Muscle of leg (tissue), 11 donors: ENCODE data around the gene FMN1. TPM values are rescaled to one million over a fixed set of nuclear protein-coding genes. Genes with fewer than 3 reads are reported as not detected.

ENCODE experiments used
- DNase-seq: peaks from one replicate; pipeline ENCODE4 v3.0.0; 2013
- H3K27ac ChIP-seq: one replicate; pipeline ENCODE4 v1.5.1; 2013; ENCODE audit warnings: mild to moderate bottlenecking, low read length, control low read depth
- H3K27me3 ChIP-seq: one replicate; pipeline ENCODE4 v1.6.1; 2013; ENCODE audit warnings: low read length; ENCODE audit not compliant: control insufficient read depth, insufficient read depth
- H3K36me3 ChIP-seq: one replicate; pipeline ENCODE4 v1.6.1; 2013; ENCODE audit warnings: low read length; ENCODE audit not compliant: control insufficient read depth, insufficient read depth
- H3K4me1 ChIP-seq: one replicate; pipeline ENCODE4 v1.6.1; 2013; ENCODE audit warnings: low read length; ENCODE audit not compliant: control insufficient read depth, insufficient read depth
- H3K4me3 ChIP-seq: one replicate; pipeline ENCODE4 v1.5.1; 2013; ENCODE audit warnings: low read length, control low read depth
- H3K9me3 ChIP-seq: replicated peaks from 2 replicates; pipeline ENCODE4 v1.6.1; 2013; ENCODE audit warnings: low read depth, low read length; ENCODE audit not compliant: control insufficient read depth
- WGBS: methylation state at CpG from one replicate; pipeline ENCODE4 v1.1.5; 2013; ENCODE audit warnings: missing lambda C conversion rate; ENCODE audit not compliant: insufficient coverage; 5-methylcytosine and 5-hydroxymethylcytosine counted together
- polyA plus RNA-seq, 8 donors: library from polyadenylated mRNA; unstranded; fragments of 120-200 nt; gene quantifications; one replicate each; pipeline versions ENCODE4 v1.2.1 to v1.2.3, GENCODE V29; 2013; ENCODE audit warnings: inconsistent platforms in 1 of 8, low replicate concordance in 1 of 8; ENCODE audit not compliant: insufficient read length in 8 of 8, insufficient read depth in 1 of 8
- total RNA-seq: library from RNA; stranded (reverse); fragments of 120-200 nt; gene quantifications from one replicate; pipeline ENCODE4 v1.2.4, GENCODE V29; 2013

The FMN1 gene
- total and polyA plus RNA-seq, 9 donors = 0.50 to 3.5 (median 1.0) TPM

DNA sequence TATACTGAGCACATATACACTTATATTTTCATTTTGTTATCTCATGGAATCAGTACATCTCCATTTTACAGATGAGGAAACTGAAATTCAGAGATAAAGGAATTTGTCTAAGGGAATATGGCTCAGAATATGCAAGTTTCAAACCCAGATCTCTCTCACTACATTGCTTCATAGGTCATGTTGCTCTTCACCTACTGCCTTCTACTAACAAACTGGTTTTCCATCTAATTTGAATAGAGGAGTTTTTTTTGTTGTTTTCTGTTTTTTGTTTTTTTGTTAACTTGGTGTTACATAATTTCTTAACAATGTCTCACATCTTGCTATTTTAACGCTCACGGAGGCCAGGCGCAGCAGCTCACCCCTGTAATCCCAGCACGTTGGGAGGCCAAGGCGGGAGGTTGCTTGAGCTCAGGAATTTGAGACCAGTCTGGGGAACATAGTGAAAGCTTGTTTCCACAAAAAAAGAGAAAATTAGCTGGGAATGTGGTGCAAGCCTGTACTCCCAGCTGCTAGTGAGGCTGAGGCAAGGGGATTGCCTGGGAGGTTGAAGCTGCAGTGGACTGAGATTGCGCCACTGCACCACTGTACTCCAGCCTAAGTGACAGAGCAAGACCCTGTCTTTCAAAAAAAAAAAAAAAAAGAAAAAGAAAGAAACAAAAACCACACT is 37.0 kb downstream of the FMN1 start:
- no peak overlapping the region for H3K27ac ChIP-seq
- H3K9me3 ChIP-seq = no peaks in the 10 kb centered on the region
- no peak overlapping the region for H3K4me3 ChIP-seq
- H3K4me1 ChIP-seq = no peaks in the 10 kb centered on the region
- no peaks in the 10 kb centered on the region for H3K27me3 ChIP-seq
- no peak for DNase-seq
- no peaks in the 10 kb centered on the region for H3K36me3 ChIP-seq
- WGBS = 84% methylated on average over 5 of the region's 6 CpGs

DNA sequence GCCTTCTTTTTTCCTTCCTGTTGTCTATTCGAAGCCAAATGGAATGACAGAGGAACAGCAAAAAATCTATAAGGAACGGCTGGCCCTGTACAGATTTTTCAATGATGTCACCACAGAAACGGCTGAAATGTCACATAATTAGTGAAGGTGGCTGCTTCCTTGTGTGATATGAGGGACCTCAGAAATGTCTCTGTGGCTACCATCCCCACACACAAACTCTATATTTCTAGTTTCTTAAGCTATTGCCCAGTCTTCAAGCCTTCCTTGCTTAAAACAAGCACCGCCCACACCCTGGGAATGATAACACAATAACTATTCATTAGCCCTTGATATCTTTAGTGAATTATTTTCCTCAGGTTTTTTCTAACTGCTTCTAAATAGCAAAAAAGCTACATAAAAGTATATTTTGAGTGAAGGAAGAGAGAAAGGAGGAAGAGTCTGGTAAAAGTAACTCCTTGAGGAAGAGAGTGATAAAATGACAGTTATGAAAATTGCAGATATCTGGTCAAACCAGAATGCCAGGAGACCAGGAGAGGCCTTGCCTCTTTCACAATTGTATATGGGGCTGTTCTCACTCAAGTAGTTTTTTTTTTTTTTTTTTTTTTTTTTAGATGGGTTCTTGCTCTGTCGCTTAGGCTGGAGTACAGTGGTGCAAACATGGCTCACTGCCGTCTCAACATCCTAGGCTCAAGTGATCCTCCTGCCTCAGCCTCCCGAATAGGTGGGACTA is 38.7 kb downstream of the FMN1 start:
- H3K27me3 ChIP-seq = no peaks in the 10 kb centered on the region
- no peaks in the 10 kb centered on the region for H3K4me1 ChIP-seq
- 83% methylated on average over 2 of the region's 7 CpGs for WGBS
- no peak overlapping the region for H3K27ac ChIP-seq
- H3K4me3 ChIP-seq = no peak overlapping the region
- no peaks in the 10 kb centered on the region for H3K9me3 ChIP-seq
- DNase-seq = no peak
- H3K36me3 ChIP-seq = no peaks in the 10 kb centered on the region

DNA sequence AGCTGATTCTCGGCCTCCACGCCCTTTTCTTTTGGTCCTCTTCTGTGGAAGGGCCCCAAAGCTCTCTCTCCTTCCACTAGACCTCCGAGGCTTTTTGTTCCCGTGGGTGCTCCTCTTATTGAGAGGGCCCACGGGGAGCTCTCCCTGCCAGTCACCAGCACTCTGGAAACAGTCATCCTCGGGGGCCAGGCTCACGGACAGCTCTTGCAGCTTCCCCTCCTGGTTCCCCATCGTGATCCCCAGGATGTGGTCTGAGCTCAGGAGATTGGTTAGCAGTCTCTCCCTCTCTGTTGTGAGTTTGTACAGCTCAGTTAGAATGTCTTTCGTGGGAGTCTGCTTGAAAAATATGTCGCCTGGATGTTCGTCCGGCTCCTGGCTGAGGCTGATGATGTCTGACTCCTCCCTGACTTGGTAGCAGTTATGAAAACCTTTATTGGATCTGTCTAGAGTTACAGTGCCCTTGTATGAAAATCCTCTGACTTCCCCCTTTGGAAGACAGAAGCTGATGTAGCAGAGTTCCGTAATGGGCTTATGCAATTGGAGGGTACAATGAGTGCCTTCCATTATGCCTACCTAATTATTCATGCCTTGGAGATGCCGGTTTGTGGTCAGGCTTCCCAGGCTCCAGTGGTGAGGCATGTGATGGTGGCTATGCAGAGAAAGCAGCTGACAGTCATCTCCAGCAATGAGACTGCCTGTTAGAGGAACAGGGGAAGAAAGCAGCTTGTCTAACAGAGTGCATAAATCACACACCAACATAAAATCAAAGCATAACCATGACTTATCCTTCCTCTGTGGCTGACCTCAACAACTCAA is 40.0 kb downstream of the FMN1 start:
- Histone ChIP-seq H3K36me3 (no peaks in the 10 kb centered on the region), H3K27ac (no peak overlapping the region), H3K4me3 (no peak overlapping the region), H3K4me1 (no peaks in the 10 kb centered on the region), H3K27me3 (no peaks in the 10 kb centered on the region), H3K9me3 (no peaks in the 10 kb centered on the region)
- peak; percentile 70 for DNase-seq
- 61% methylated on average over 10 of the region's 14 CpGs for WGBS

DNA sequence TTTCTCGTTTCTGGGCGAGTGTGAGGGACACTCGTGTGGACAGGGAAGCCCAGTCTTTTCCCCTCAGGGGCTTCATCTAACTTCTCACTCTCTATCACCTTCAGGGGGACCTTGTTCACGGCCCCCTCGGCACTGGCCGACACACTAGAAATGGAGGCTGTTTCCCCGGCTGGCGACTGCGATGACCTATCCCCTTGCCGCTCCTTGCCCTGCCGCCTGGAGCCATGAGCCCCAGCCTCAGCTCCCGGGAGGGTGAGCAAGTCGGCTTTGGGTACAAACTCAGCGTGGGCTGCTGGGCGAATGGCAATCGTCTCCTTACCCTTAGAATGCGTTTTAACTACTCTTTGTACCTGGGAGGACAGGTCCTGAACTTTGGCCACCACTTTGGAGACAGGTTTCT is 41.0 kb downstream of the FMN1 start:
- Histone ChIP-seq H3K4me1 (no peaks in the 10 kb centered on the region), H3K4me3 (no peak overlapping the region), H3K9me3 (no peaks in the 10 kb centered on the region), H3K36me3 (no peaks in the 10 kb centered on the region), H3K27me3 (no peaks in the 10 kb centered on the region), H3K27ac (no peak overlapping the region)
- no peak for DNase-seq
- WGBS = 92% methylated on average over 17 of the region's 17 CpGs

DNA sequence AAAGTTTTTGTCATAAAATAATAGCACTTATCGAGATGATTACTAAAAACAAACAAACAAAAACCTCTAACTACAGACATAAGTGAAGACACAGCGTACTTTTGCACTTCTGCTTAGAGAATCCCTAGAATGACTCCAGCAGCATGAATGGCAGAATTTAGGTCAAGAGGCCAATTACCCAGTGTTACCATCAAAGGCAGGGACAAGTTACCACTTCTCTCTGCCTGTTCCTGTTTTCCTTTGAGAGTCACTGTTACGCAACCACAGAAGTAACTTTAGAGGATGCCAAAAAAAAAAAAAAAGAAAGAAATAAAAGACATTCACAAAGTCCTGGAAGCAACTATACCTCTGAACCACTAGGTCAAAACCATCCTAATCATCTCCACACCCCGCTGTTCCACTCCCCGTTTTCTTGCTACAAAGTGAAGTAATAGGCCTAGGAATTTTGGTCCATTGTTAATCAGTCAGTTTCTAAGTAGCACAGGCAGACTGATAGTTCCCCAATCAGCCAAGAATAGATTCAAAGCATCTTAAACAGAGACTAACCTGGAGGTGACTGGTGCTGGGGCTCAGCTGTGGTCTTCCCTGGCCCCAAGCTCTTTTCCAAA is 41.9 kb downstream of the FMN1 start:
- Histone ChIP-seq H3K27me3 (peaks cover 4% of the 10 kb centered on the region), H3K4me1 (no peaks in the 10 kb centered on the region), H3K9me3 (no peaks in the 10 kb centered on the region), H3K27ac (no peak overlapping the region), H3K4me3 (no peak overlapping the region), H3K36me3 (no peaks in the 10 kb centered on the region)
- DNase-seq = peak; percentile 70
- 33% methylated on average over 1 of the region's 5 CpGs for WGBS

DNA sequence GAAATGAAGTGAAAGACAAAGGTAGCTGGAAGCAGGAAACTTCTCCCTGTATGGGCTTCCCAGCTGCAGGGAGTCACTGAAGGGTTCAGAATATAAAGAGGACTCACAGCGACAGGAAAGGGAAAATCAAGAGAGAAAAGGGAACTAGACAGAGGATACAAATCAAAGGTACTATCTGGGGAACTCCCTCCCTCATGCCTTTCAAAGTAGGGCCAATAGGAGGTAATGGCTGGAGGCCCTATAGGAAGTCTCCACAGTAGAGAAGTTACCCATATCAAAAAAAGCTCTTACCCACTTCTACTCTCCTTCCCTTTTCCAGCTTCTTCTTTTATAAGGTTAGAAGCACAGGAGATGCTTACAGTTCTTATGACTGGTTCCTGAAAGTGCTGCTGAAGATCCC is 43.5 kb downstream of the FMN1 start:
- Histone ChIP-seq H3K27me3 (peaks cover 4% of the 10 kb centered on the region), H3K9me3 (no peaks in the 10 kb centered on the region), H3K4me3 (no peak overlapping the region), H3K4me1 (no peaks in the 10 kb centered on the region), H3K27ac (no peak overlapping the region), H3K36me3 (no peaks in the 10 kb centered on the region)
- no peak for DNase-seq
- WGBS = no CpG with 5 or more reads among the region's 1 CpG

DNA sequence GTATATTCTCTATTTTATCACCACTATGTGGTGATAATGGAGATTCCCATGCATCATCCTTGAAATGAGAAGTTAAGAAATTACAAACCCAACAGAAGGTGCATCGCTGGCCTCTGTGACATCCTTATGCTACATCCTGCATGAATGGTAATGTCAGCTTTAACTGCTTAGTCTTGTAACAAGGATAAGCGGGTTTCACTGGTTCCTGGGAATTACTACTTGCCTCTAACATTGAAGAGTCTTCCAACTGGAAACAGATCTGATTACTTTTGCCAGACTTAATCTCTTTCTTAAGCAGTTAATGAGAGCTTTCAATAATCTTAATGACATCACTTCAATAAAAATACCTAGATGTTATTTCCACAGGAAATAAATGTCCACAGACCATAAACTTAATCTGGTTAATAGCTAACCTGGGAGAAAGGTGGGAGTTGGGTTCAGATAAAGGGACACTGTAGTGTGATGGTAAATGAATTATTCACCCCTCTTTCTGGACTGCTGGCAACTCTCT is 44.0 kb downstream of the FMN1 start:
- WGBS = no CpG with 5 or more reads among the region's 2 CpGs
- Histone ChIP-seq H3K27me3 (peaks cover 4% of the 10 kb centered on the region), H3K27ac (no peak overlapping the region), H3K4me1 (no peaks in the 10 kb centered on the region), H3K36me3 (no peaks in the 10 kb centered on the region), H3K4me3 (no peak overlapping the region), H3K9me3 (no peaks in the 10 kb centered on the region)
- no peak for DNase-seq

DNA sequence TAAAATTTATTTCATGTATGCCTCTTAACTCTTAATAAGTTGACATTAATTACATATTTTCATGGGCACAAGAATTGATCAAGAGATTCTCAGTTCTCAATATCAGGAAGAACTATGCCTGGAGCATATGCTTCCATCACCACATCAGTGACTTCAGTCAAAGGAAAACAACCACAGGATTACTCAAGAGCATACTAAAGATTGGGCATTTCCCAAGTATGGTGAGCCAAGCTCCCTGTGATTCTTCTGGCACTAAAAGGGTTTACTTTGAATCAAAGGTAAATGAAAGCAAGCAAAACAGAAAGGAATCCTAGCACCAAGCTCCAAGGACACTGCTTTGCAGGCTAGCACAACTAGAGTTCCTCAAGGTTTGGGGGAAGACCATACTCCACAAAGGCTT is 44.6 kb downstream of the FMN1 start:
- peaks cover 4% of the 10 kb centered on the region for H3K27me3 ChIP-seq
- no peak overlapping the region for H3K27ac ChIP-seq
- H3K4me3 ChIP-seq = no peak overlapping the region
- no peaks in the 10 kb centered on the region for H3K36me3 ChIP-seq
- no peaks in the 10 kb centered on the region for H3K4me1 ChIP-seq
- H3K9me3 ChIP-seq = no peaks in the 10 kb centered on the region
- DNase-seq = no peak

DNA sequence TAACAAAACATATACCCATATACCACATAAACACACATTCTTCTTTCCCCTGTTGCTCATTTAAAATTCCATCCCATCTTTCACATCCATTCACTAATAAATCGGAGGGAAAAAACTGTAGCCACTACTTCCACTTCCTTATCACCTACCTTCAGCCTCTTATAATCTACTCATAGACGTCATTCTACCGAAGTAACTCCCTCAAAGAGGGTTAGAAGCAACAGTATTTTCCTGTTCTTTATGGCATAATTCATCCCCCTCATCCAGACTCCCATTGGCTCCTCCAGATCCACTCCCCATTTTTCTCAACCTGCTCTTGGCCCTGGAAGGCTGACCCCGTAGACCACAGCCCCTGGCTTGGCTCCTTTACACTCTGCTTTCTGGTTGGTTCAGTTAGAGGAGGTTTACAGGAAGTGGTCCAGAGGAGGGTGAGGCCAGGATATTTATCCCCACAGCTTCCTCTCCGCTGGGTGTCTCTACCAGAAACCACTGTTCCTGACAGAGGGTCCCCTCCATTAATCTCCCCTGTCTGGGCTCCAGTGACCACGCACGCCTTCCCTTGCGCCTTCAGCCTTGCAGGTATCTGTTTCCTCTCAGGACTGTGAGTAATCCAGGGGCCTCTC is 46.3 kb downstream of the FMN1 start:
- no peaks in the 10 kb centered on the region for H3K4me1 ChIP-seq

More for the DNA sequence above, 46.3 kb downstream of the FMN1 start:
- Histone ChIP-seq H3K4me3 (no peak overlapping the region), H3K9me3 (no peaks in the 10 kb centered on the region), H3K36me3 (no peaks in the 10 kb centered on the region), H3K27ac (no peak overlapping the region), H3K27me3 (peaks cover 4% of the 10 kb centered on the region)
- 42% methylated on average over 6 of the region's 8 CpGs for WGBS
- no peak for DNase-seq
